Activated CD4-positive, alpha-beta T cell treated with anti-CD3 and anti-CD28 coated beads, Interleukin-2, Interleukin-4, amounts not matched to agents 100 ng/mL and 50 ng/mL, durations not matched to agents 16 hours and 8 hours (primary cell): ENCODE measurements around the gene L1CAM.

Experiments used
- DNase-seq: peaks from one replicate; pipeline ENCODE4 v3.0.0-alpha.2; 2020; ENCODE audit warnings: low spot score

The L1CAM gene

GRCh38 chrX:153864561-153865320, 21.2 kb downstream of the L1CAM start:
- DNase-seq, result no peak

DNA sequence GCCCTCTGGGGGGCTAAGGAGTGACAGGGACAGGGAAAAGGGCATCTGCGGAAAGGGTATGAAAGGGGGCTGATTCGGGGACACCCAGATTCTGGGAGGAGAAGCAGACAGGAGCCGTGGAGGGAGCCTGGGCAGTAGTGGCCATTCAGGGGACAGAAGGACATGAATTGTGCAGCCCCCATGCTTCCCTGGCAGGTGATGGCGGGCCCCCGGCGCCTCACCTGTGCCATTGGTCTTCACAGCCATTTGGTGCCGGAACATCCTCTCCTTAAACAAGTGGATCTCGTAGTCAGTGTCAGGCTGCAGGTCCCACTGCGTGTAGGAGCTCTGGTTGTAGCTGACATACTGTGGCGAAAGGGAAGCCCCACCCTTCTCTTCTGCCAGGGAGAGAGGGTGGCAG, 21.9 kb downstream of the L1CAM start:
- no peak for DNase-seq

- DNase-seq, result no peak
Observed at GRCh38 chrX:153863251-153863991, 22.6 kb downstream of the L1CAM start.

- no peak for DNase-seq
Observed at GRCh38 chrX:153862369-153863250, 23.4 kb downstream of the L1CAM start.

DNA sequence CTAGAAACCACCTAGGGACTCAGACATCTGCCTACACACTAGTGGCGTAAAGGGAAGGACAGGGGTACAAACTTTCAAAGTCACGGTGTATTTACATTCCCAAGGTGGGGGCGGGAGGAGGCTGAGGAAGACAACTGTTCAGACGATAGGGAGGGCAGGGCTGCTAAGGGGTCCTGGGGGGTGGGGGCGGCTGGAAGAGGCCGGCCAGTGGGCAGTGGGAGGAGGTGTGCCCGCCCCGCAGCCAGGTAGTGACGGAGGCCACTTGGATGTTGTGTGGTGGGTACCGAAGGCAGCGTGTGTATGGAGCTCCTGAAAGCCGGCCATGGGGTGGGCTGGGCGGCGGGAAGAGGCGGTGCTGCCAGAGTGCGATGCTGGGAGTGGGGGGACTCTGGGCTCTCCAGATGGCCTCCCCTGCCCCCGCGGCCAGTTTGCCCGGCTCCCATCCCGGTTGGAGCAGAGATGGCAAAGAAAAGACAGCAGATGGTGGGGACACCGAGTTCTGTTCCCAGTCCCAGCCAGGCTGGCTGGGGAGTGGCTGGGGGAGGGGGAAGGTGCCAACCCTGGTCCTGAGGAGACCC, 24.2 kb downstream of the L1CAM start:
- no peak for DNase-seq

DNA sequence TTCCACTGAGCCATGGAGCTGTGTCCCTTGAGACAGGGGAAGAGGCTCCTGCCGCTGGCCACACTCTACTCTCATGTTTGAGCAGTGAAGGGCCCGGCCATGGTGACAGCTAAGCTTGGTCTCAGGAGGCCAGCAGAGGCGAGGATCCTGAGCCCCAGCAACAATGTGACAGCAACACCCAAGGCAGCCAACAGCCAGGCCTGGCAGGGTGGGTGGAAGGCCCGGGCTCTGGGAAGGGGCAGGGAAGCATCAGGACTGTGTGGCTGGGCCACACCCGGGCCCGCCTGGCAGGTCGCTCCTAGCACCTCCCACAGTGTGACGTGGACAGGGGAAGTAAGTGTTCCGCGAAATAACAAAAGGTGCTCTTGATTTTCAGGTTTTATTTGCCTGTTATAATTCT, 24.8 kb downstream of the L1CAM start:
- DNase-seq, result no peak

GRCh38 chrX:153857348-153857903, 28.5 kb downstream of the L1CAM start:
- no peak for DNase-seq

DNA sequence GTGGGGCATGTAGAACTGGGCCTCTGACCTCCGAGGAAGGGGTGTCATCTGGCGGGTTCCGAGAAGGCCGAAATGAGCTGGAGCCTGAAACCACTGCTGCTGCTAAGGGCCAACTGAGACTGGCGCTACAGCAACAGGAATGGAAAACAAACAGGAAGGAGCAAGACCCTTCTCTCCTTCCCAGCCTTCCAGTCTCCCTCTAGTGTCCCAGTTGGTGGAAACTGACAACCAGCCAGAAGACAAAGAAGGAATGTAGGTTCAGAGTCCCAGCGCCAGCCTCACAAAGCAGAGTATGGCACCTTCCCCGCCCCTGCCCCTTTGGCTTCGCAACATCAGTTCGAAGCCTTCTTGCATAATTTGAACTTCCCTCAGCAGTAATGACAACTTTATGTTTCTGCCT, 31.3 kb downstream of the L1CAM start:
- no peak for DNase-seq

DNA sequence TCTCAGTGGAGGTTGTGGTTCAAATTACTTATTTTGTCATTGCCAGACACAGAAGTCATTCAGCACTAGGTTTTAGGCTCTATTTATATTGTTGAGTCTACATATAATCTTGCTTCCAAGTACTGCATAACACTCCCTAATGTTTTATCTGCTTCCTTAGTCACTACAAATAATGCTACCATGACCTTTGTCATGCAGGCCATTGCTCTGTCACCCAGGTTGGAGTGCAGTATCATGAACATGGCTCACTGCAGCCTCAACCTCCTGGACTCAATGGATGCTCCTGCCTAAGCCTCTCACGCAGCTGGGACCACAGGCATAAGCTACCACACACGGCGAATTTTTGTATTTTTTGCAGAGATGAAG, 32.1 kb downstream of the L1CAM start:
- no peak for DNase-seq

- DNase-seq, result no peak
Observed at GRCh38 chrX:153853180-153853901, 32.6 kb downstream of the L1CAM start.

DNA sequence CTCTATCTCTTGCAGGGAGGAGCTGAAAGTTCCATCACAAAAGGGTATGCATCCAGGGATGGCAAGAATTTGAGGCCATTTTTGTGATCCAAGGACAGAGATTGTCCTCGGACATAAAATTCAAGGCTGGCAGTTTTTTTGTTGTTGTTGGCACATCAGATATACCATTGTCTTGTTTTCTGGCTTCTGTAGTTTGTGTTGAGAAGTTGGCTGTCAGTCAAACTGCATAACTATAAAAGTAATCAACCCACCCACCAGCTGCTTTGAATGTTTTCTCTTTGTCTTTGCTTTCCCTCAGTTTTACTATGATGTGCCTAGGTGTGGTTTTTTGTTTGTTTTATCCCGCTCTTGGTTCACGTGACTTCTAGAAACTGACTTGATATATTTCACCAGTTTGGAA, 34.0 kb downstream of the L1CAM start:
- DNase-seq, result no peak

DNA sequence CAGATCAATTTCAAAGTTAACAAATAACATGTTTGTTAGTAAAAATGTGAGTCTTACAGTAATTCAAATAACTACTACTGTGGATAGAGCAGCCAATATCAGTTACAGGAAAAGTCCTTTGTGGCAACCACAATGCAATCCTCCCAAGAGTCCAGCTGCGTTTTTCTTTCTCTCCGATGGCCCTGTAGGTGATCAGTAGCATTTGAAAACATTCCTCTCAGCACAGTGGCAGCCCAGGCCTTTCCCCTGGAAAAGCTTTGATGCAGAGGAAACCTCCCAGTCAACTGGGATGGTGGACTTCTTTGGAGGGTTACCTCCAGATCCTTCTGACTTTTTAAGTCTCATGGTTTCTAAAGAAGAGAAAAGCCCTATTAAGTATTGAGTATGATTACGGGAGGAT, 37.6 kb downstream of the L1CAM start:
- DNase-seq, result no peak

DNA sequence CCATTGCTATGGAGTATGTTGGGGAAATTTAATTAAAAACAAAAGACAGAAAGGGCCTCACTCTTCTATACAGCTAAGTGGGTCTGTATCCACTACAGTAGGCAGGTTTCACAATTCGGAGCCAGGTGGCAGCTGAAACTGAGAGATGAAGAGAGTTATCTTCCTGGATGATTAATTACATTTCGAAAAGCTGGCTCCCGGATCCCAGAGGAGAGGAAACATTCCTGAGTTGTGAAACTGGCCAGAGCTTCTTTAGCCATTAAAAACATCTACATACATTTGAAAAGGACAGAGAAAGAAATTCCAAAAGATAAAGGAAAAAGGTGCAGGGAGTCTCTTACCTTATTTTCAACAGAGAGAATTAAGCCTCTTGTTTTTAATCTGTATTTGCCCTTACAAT, 40.1 kb downstream of the L1CAM start:
- no peak for DNase-seq

GRCh38 chrX:153845195-153845594, 40.8 kb downstream of the L1CAM start:
- DNase-seq, result no peak

GRCh38 chrX:153844509-153845082, 41.4 kb downstream of the L1CAM start:
- DNase-seq, result no peak

DNA sequence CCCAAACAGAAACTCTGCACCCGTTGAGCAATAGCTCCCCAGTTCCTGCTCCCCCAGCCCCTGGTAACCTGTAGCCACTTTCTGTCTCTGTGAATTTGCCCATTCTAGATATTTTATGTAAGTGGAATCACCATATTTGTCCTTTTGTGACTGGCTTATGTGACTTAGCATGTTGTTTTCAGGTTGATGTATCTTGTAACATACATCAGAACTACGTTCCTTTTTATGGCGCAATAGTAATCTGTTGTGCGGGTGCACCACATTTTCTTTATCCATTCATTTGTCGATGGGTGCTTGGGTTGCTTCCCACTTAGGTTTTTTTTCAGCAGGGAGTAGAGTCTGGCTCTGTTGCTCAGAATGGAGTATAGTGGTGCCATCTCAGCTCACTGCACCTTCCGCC, 49.1 kb downstream of the L1CAM start:
- DNase-seq, result no peak

DNA sequence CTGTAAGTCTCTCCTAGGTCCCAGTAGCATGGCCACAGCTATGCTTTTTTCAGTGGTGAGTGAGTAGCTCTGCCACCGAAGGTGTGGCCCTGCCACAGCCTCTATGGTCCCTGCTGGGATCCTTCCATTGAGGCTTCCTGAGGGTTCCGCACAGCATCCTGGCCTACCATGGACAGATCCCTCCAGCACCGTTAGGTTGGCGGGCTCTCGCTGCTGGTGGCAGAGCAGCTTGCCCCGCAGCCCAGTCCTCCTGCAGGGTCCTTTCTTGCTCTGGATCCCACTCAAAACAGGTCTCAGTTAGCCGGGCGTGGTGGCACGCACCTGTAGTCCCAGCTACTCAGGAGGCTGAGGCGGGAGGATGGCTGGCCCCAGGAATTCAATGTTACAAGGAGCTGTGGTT, 53.2 kb downstream of the L1CAM start:
- DNase-seq, result no peak

- DNase-seq, result no peak
Observed at GRCh38 chrX:153831429-153832150, 54.4 kb downstream of the L1CAM start.

- no peak for DNase-seq
Observed at GRCh38 chrX:153830640-153831428, 55.1 kb downstream of the L1CAM start.
